ENCODE measurements around the gene CAPZB.
A peak's percentile ranks its signal among the peaks of the same experiment; 100 is the strongest.

CAPZB gene

DNA sequence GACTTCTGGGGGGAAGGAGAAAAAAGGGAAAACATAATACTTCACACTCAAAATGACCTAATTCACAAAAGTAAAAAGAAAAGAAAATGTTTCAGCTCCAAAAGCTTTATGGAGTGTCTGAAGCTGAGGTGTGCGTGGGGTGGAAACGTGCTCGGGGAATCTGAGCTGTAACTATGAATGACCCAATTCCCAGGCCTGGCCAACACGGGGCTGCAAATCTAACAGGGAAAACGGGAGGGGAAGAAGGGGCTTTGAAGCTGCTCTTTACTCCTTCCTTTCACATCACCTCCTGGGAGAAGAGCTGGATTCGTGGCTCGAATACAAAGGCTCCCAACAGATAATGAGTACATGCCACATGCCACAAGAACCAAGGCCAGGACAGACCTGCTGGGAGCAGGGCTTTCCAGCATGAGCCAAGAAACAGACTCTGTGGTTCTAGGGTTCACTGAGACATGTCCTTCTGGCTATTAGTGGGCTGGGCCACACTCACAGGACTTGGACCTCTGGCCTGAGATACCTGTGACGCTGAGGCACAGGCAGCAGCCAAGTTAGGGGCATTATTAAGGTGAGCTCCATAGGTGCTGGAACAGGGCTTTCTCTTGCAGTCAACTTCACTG is 121.7 kb downstream of the CAPZB start:
- DNase-seq: no peak

DNA sequence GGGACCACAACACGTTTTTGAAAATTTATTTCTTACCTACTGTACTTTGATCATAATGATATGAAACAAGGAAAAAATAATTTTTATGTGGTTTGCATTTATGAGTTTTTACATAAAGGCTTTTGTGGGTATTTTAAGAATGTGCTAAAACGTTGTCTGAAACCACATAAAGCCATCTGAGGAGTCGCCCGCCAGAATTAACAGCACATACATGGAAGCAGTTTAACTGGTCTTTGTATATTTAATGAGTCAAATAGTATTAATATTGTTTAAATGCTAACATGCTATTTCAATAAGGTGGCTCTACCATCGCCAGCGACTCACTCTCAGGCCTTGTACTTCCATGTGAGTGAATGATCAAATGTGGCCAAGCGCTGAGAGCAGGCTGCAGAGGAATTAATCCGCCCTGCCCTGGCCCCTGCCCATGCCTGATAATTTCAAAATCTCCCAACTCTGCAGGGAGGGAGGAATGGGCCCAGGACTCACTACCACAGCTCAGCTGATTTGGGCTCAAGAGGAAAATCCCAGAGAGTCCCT is 123.7 kb downstream of the CAPZB start:
- DNase-seq: no peak

DNA sequence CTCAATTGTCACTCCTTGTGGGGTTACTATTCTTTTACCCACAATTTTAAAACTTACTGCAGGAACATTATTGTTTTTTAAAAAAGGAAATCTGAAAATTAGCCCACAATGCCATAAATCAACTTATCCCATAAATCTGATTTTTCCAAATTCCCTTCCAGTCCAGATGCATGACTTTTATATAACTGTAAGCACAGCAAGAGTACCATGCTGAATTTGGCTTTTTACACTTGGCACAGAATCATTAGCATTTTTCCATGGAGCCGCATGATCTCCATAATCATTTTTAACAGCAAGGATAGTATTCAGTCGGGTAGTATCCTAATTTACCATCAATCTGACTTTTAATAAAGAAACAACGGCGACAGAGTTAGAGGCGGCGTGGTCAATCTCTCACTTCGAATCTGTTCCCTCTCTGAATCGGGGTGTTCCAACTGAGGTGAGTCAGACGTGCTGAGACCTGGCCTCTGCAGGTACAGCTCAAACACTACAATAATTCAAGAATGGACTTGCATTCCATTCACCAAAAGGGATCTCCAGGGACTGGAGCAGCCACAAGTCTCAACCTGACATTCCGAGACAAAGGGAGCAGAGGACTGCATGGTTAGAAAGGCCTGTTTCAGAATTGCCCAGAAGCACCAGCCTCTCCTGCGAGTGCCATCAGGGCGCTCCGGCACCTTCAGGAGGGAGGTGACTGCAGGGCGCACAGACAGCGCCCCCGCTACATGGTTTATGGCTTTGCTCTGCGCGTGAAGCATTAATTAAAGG is 124.3 kb downstream of the CAPZB start:
- DNase-seq: no peak

DNA sequence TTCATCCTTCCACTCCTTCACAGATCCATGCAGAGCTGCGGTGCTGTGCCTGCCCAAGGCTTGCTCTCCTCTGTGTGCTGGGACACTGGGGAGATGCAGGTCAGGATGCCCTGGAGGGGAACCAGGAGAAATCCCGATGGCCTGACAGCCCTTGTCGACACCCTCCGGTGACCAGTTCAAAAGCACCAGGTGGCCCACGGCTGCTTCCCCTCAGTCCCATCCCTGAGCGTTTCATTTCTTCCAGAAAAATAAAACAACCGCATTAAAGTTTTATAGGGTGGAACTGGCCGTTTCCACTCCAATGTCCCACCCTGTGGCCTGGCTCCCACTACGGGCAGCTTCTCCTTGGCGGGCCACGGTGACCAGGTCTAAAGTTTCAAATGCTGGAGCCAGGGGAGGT is 124.9 kb downstream of the CAPZB start:
- no peak for DNase-seq

DNA sequence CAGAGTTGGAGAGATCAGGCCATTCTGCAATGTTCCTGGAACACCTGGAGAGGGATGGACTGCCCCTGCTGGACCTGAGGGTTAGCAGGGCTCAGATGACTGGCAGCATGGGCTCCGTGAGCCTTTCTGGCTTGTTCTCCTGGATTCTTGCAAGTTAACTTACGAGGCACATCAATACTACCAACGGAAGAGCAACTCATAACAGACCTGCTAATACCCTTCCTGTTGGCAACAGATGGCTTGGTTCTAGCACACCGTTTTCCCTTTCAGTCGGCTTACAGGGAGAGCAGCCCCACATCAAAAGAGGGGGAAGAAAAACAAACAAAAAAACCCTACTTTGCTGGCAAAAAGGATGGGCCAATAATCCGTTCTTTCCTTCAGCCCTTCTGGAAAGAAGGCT is 125.3 kb downstream of the CAPZB start:
- DNase-seq: no peak

DNA sequence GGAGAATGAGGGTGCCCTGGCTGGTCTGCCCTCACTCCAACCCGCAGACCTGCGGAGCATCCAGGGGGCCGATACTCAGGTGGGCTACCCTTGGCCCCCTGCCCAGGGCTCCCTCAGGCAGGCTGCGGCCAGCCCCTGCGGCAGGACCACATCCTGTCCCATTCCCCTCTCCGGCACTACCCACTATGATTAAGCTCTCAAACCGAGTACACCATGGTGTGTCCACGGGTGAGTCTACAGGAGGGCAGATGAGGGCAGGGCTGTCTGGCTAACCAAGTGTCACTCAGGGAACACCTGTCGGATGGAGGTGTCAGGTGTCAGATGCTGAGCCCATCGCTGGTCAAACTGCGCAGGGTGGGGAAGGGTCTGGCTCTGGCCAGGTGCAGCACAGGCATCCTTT is 126.0 kb downstream of the CAPZB start:
- DNase-seq: no peak

DNA sequence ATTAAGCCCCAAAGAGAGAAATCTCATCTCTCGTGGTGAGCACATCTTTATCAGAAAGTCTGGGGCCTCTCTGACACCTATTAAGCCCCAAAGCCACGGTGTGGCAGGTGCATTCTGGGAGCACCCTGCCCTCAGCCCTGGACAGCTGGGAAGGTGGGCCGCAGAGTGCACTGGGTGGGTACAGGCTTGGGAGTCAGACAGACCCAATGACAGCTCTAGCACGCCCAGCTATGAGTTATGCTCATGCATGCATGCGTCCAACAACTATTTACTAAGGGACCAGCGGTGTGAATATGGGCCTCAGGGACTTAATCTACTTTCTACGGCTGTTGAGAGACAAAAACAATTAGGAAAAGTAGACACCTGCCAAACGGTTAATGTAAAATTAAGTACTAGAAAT is 126.6 kb downstream of the CAPZB start:
- no peak for DNase-seq

DNA sequence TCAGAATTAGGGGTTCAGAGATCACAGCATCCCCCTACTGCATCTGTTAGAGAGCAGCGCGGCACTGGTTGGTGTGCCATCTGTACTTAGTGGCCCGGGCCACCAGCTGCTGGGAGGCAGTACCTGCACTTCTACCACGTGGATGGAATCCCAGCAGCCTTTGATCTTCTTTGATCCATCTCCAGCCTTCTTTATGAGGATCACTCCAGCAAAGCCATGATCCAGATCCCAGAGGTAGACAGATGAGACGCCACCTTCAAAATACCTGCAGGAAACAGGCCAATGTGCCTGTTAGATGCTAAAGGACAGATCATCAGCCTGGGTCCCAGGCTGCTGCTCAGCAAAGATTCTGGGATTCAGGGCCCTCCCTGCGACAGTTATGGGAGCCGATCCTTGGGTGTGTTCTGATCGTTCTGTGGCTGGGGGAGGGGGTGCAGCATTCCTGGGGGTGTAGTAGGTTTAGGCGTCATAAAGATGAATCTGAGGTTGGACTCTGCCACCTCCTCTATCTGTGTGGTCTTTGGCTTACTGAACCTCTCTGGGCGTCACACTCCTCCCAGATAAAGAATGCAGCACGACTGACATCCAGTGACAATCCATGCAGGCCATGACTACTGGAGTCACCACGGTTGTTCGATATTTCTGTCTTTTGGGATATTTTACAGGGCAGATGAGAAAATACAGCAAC is 127.9 kb downstream of the CAPZB start:
- no peak for DNase-seq

DNA sequence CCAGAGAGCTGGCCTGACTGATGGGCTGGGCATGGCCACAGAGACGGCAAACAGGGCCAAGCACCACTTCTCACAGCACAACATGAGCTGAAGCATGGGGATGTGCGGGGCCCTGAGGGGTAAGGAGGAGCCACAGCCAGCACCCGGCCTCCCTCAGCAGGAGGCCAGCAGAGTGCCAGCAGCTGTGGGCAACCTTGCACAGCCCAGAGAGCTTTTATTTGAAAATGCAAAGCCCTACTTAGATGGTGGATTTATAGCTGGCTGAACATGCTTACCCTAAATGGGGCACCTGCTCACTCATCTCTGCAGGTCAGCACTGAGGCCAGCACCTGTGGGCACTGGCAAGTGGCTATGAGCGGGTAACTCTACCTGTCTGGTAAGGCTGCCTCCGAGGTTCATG is 129.1 kb downstream of the CAPZB start:
- DNase-seq: no peak

DNA sequence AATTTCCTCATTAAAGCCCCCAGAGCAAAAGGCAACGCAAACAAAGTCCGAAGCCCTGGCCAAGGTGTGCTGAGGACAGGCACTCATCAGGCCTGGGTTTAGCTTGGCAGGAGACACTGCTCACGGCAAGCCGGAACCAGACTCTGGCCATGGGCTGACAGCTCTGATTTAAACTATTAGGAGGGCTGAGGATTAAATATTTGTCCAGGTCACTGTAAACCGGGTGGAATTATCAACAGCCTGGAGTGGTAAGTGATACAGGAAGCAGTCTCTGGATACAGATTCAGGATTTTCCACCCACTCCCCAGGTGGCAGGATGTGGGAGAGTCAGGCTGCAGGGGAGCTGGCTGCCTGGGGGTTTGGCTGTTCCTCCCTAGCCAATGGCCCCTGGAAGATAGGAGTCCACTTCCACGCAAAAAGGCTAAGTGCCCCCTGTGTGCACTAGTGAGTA is 130.8 kb downstream of the CAPZB start:
- DNase-seq: no peak

DNA sequence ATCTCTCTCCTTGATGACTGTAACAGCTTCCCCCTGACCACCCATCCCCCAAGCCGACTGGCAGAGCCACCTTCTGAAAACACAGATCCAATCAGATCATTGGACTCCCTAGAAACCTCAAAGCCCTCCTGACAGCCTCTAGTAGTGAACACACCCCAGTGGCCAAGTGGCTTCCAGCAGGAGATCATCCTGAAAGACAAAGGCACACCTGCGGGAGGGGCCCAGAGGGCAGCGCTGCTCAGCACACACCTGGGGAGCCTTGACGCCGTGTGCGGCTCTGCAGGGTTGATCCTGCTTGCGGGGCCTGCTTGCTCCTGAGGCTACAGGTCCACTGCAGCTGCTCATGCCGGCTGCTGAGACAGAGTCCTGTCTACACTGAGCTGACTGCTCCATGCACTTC is 131.7 kb downstream of the CAPZB start:
- DNase-seq: no peak

DNA sequence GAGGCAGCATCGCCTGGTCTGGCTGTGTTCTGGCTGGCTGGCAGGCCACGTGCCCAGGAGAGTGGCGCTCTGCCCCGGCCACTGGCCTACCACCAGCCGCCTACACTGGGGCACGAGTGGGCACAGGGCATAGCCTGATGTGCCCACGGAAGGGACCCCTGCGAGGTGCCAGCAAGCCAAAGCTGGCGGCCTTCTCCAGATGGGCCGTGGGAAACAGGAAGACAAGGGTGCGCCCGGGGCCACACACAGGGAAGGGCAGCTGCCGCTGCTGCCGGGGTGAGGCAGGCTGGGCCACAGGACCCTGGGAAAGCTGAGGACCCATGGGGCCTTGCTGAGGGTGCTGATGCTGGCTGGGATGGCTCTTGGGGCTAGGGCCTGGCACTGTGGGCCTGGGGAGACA is 132.5 kb downstream of the CAPZB start:
- DNase-seq: no peak

DNA sequence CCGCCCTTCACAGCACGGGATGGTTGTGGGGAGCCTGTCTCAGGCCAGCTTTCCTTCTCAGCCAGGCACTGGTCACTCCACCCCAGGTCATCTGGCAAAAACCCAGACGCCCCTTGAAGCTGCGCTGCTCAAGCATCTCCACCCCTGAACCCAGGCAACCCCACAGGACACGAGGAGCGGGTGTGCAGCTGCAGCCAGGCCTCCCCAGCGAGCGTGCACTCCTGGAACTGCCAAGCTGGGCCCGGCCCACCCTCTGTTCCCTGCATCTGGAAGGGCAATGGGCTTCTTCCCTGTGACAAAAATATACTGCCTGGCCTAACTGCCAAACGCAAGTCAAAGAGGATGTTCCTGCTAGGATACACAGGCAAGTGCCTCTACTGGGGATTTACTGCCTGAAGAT is 133.5 kb downstream of the CAPZB start:
- no peak for DNase-seq

DNA sequence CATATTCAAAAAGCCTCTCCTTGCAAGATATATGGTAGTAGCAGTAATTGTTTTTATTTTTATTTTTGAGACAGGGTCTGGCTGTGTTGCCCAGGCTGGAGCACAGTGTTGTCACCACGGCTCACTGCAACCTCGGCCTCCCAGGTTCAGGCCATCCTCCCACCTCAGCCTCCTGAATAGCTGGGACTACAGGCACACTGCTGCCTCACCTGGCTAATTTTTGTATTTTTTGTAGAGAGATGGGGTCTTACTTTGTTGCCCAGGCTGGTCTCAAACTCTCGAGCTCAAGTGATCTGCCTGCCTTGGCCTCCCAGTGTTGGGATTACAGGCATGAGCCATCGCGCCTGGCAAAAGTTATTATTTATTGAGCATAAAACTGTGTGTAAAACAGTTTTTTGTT is 134.8 kb downstream of the CAPZB start:
- DNase-seq: no peak

DNA sequence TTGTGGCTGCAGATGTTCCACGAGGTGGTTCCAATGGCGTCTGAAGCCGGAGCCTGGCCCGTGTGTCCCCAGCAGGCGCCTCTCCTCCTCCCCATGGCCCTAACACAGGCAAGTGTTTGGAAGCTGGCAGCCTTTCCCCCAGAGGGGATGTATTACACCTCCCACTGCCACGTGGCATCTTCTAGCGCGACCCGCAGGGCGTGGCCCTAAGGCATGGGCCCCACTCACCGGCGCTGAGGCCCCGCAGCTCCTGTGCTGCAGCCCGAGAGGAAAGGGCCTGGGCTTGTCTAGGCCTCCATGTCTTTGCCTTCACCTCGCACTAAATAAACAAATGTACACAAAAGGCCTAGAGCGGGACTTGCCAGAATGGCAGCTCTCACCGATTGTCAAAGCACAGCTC is 135.3 kb downstream of the CAPZB start:
- DNase-seq: no peak

DNA sequence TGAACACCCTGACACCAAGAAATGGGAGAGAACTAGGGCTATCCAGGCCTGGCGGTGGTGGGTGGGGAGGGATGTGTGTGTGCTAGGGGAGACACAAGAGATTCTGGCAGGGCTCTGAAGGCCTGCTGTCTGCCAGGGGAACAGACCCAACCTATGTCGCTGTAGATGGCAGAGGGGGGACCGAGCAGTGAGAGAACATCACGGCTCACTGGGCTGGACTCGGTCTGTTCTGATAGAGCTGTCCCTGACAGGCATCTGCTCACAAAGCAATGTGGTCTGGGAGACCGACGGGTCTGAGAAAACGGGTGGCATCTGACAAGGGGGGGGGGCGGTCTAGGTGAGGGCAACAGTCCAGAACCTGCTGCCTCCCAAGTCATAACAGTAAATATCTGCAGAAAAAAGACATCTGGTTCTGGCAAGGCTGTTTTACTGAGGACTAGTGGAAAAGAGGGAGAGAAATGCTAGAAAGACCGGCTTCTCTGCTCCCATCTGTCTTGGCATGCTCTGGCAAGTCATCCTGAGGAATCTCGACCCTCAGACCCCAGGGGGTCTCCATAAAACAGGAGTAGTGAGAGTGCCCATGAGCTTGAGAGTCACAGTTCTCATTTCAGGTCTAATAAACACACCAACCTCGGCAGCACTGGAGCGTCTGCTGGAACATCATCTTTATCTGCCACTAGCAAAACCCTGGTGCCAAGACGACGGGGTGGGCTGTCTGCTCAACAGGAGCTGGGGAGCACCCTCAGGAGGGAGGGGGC is 136.7 kb downstream of the CAPZB start:
- DNase-seq: no peak

DNA sequence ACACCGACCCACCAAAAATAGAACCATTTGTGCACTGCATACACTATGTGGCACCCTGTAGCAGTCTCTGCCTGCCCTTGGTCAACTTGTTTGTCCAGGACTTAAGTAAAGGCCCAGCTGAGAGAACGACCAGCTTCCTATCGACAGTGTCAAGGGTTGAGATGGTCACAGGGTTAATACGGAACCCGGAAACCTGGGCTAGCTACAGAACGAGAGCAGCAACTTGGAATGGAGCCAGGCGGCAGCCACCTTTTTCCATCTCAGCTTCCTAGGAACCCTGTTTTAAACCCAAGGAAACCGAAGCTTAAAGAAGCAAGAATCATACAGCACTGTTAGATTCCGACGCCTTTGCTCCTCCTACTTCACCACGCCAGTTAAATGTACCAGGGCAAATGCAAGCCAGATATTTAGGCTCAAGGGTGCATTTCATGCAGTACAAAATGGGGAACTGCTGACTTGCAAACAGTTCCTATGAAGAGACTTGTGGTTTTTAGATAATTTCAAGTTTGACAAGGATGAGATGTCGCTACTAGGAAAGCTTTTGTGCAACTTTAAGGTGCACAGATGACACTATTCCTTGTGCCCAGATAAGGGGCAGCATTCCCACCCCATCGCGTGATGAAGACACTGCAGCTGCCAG is 137.7 kb downstream of the CAPZB start:
- peak; percentile 82 for DNase-seq

DNA sequence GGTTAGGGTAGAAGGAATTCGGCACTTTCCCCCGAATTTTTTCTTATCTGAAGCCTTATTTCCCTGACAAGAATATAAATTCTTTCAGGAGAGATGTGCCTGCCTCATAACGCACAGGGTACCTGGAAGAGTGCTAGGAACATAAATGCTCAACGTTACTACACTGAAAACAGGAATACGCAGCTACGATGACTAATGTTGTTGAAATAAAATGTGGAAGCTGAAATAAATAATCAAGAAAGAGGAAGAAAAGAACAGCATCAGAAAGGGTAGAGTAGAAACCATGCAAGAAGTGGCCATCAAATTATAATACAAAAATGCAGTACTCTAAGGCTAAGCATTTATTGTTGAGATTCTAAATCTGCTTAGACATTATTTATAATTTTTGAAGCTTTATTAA is 139.3 kb downstream of the CAPZB start:
- peak; percentile 28 for DNase-seq

DNA sequence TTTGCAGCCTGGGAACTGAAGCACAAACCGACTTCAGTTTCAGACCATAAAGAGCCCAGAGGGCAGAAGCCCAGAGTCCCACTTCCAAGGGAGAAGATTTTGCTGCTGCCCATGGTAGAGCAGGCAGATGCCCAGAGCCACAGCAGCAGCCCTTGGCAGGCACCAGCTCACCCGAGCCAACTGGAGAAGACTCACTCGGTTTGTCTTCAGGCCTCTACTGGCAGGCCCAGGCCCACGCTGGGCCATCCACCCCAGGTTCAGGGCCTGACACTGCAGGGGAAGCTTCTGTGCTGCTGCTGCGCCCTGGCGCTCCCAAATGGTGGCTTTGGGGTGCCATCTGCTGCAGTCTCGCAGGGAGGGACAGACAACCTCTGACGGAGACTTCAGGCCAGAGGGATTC is 139.9 kb downstream of the CAPZB start:
- DNase-seq: no peak

DNA sequence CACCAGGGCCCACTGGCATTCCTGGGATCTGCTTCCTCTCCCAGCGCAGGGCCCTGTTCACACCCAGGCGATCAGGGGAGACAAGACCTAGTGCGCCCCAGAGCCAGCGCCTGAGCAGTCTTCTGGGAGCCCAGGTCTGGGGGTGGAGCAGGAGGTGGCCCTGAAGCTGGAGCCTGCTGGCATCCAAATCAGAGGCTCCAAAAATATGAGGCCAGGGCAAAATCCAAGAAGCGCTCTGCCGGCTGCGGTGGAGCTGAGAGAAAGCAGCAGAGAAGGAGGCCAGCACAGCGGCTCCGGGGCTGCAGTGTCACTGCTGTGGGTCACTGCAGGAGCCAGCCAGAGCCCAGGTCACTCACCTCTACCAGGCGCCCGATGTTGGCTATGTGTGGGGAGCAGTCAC is 140.5 kb downstream of the CAPZB start:
- DNase-seq: no peak

DNA sequence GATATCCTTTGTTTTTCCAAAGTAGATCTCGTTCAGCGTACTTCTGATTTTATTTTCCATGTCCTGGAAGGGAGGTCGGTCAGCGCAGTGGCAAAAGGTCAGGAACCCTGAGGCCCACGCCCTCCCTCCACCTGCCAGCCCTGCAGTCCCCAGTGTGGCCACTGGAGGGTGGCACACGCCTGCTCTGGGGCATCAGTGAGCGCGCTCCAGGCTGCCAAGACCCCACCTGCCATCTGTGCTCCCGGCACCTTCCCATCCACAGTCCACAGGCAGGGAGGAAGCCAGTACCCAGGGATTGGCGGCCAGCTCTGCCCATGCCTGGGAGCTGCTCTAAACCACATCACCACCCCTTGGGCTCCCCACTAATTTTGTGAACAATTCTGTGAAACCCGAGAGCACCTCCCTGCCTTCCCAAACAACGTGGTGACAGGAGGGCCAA is 140.9 kb downstream of the CAPZB start:
- DNase-seq: no peak

DNA sequence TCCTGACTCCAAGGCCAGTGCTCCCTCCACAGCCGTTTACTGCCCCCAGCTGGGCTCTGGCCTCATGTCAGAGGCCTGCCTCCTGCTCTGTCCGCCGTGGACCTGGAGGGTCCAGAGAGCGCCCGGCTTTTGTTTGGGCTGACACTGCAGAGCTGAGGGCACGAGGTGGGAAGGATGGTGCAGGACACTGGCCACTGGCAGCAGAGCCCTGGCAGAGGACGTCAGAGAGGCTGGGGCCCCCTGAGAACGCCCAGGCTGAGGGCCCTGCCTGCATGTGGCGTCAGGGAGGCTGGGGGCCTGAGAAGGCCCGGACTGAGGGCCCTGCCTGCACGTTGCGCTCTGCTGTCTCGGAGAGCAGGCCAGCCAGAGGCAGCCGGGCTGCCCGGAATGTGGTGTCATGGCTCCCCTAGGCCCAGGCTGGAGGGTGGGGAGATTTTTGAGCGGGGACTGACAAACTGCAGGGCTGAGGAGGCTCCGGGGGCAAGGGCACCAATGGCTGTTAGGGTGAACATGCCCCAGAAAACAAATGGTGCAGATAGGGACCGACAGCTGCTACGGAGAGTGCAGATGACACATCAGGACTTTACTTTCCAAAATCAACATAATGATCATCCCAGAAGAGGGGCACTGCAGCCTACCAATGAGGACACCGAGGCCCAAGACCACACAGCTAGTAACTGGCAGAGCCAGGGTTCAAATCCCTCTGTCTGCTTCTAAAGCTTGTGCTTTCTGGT is 141.6 kb downstream of the CAPZB start:
- DNase-seq: no peak
